GM21515 (cell line): ENCODE measurements around the gene PLIN3.
A peak's percentile ranks its signal among the peaks of the same experiment; 100 is the strongest.
"Not testable (repeated sequence)": the region's sequence is repeated elsewhere in the genome, so short reads cannot be mapped to it uniquely, and the experiment has no call there.

Experiments
- ATAC-seq: cut with Tn5 transposase; IDR thresholded peaks from one replicate; pipeline ENCODE4 v1.9.1; 2021; ENCODE audit not compliant: unreplicated experiment

PLIN3 gene

DNA sequence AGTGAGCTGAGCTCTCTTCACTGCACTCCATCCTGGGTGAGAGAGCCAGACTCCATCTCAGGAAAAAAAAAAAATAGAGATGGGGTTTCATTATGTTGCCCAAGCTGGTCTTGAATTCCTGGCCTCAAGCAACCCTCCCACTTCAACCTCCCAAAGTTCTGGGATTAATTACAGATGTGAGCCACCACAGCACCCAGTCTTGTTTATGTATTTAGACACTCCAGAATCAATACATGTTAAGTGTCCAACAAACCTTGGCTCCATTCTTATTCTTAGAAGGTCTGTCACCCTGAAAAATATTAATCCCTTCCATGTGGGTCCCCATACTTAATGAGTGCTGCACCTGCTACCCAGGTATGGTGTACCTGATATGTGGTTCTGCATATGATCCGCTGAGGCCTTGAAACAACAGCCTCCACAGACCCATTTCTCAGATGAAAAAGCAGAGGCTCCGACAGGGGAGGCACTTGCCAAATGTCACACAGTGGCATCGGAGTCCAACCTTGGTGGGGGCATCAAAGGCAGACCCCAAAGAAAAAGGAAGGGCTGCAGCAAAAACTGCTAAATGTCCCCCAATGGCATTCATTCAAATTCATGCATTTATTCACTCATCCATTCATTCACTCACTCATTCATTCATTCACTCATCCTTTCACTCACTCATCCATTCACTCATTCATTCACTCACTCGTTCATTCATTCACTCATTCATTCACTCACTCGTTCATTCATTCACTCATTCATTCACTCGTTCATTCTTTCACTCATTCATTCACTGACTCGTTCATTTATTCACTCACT is 52.6 kb downstream of the PLIN3 start:
- no peak for ATAC-seq

DNA sequence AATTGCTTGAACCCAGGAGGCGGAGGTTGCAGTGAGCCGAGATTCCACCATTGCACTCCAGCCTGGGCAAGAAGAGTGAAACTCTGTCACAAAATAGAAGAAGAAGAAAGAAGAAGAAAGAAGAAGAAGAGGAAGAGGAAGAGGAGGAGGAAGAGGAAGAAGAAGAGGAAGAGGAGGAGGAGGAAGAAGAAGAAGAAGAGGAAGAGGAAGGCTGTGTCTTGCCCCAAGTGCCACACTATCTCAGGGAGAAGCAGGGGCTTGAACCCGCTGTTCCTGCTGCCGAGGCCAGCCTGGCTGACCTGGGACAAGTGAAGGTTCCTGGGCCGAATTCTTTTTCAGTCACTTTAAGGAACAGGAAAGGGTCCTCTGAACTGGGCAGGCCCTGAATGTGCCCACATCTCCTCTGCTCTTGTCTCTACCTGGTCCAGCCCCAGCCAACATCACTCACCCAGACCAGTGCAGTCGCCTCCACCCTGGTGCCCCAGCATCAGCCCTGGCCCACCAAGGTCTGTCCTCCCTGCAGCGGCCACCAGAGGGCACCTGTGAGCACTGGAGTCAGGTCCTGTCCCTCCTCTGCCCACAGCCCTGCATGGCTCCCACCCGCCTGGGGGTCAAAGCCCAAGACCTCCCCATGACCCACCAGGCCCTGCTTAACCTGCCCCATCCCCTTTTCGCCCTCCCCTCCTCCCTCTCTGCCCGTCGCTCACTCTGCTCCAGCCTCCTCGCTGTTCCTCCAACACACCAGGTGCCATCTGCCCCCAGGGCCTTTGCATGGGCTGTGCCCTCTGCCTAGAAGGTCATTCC is 55.9 kb downstream of the PLIN3 start:
- ATAC-seq = no peak

DNA sequence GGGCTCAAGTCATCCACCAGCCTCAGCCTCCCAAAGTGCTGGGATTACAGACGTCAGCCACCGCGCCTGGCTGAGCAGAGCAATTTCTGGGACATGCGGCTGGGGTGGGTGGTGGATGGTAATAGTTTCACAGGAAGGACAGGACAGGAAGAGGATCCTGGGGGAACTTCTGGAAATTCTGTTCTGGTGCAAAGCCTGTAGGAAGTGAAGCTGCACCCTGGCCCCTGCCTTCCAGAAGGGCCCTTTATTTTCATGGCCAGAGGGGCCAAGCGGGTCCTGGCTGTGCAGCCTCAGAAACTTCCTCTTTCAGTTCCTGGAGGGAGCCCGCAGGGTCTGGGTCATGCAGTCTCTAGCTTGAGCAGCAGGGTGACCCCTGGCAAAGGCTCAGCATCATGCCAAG is 60.3 kb downstream of the PLIN3 start:
- no peak for ATAC-seq

DNA sequence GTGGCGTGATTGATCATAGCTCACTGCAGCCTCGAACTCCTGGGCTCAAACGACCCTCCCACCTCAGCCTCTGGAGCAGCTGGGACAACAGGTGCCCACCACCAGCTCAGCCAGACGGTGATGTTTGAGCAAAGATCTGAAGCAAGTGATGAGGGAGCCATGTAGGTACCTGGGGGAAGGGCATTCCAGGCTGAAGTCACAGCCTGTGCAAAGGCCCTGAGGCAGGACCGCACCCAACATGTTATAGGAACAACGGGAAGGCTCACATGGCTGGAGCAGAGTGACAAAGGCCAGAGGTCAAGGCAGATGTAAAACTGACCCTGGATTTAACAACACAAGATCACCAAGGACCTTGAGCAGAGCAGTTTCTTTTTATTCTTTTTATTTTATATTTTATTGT is 61.1 kb downstream of the PLIN3 start:
- ATAC-seq = no peak

DNA sequence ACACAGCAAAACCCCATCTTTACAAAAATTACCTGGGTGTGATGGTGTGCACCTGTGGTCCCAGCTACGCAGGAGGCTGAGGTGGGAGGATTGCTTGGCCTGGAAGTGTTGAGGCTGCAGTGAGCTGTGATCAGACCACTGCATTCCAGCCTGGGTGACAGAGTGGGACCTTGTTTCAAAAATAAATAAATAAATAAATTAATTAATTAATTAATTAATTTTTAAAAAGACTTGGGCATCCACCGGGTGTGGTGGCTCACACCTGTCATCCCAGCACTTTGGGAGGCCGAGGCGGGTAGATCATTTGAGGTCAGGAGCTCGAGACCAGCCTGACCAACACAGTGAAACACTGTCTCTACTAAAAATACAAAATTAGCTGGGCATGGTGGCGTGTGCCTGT is 62.3 kb downstream of the PLIN3 start:
- ATAC-seq = not testable (repeated sequence)

DNA sequence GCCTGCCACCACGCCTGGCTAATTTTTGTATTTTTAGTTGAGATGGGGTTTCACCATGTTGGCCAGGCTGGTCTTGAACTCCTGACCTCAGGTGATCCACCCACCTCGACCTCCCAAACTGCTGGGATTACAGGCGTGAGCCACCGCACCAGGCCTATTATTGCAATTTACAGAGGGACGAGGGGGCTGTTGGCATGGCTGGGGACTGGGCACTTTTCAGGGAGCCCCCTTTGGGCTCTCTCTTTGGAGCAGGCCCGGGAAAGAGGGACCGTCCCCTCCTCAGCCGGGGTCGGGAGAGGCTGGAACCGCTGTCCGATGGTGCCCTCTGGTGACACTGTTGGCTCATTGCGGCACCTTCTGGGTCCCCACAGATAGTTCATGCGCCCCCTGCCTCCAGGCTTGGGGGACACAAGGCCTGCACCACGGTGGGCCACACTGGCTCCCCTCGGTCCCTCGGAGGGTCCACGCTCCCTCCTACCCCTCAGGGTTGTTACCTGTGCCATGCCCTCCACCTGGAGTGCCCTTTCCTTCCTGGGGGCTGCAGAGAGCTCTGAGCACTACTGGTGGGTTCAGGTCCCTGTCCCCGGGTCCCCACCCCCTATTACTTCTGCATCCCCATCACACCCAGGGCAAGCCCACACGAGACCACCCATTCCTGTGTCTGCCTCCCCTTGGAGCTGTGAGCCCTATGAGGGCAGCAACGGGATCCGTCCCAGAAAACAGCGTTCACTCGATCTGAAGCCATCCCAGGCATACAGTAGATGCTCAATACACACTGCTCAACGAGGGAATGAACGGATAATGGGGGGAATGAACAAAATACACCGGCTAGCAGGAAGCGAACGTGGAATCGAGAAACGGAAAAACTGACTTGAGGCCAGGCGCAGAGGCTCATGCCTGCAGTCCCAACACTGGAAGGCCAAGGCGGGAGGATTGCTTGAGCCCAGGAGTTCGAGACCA is 63.5 kb downstream of the PLIN3 start:
- ATAC-seq = no peak

DNA sequence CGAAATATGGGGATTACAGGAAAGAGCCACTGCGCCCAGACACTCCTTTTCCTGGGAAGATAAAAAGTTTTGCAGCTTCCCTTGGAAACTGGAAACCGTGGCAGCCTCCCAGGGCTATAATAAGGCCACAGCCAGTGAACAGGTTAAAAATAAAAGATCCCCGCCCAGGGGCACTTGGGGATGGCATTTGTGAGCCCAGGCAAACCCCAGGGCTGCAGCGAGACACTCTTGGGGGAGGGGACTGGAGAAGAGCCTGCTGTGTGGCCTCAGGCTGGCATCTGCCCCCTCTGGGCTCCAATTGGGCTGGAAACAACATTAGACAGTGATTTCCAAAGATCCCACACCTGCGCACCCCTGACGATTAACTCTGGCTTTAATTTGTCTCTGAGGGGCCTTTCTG is 64.8 kb downstream of the PLIN3 start:
- ATAC-seq = no peak

DNA sequence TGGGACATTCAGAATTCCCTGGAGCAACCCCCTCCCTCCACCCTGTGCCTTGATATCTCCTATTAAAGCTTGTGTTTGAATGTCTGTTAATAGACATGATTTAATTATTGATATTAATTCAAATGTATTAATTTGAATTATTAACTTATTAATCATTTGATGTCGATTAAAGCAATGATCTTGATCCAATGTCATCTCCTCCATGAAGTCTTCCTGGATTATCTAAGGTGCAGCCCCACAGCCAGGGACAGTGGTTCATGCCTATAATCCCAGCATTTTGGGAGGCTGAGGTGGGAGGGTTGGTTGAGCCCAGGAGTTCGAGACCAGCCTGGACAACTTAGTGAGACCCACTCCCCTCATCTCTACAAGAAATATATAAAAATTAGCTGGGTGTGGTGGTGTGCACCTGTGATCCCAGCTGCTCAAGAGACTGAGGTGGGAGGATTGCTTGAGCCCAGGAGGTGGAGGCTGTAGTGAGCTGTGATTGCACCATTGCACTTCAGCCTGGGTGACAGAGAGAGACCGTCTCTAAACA is 66.3 kb downstream of the PLIN3 start:
- no peak for ATAC-seq

DNA sequence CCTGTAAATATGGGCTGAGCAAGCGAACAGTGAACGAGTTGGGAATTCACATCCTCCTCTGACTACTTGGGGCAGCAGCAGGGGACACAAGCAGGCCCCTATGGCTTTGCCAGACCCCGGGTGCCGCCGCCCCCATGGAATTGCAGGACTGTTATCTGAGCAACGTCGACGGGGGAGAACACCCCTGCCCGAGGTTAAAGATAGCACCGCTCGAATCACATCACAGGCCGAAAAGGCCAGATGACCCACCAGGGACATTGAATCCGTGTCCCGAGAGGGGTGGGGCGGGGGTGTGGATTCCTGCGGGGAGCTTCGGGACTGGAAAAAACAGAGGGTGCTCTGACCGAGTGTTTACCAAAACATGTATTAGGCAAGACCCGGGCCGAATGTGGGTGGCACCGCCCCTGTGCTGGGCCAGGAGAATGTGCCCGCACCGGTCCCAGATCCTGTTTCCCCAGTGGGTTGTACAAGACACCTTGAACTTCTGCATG is 66.8 kb downstream of the PLIN3 start:
- ATAC-seq = no peak

DNA sequence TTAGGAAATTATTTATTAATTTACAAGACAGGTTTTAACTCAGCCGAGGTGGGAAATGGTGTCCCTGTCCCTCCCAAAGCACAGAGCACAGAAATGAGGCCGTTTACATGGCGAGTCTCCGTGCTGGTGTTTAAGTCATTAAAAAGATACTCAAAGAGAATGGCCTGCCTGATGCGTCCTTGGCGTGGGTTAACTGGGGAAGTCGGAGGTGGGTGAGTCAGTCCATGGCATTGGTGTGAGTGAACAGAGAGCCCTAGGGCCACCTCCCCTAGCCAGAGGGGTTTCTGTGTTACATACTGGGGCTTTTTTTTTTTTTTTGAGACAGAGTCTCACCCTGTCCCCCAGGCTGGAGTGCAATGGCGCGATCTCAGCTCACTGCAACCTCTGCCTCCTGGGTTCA is 72.1 kb downstream of the PLIN3 start:
- ATAC-seq = no peak

DNA sequence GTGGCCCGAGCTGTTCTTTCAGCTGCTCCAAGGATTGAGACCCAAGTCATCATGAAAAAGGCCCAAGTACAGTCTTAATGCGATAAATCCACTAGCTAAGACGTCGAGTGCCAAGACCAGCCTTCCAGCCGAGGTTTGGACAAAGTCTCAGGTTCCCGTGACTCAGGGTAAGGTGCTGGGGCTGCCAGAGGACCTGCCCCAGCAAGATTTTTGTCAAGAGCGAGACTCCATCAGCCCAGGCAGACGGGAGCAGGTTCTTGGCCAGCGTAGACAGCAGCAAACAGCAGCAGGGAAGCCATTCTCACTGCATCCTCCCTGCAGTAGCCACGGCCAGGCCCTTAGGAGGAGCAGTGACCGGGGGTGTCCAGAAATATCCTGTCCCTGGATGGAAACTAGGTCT is 72.5 kb downstream of the PLIN3 start:
- no peak for ATAC-seq

DNA sequence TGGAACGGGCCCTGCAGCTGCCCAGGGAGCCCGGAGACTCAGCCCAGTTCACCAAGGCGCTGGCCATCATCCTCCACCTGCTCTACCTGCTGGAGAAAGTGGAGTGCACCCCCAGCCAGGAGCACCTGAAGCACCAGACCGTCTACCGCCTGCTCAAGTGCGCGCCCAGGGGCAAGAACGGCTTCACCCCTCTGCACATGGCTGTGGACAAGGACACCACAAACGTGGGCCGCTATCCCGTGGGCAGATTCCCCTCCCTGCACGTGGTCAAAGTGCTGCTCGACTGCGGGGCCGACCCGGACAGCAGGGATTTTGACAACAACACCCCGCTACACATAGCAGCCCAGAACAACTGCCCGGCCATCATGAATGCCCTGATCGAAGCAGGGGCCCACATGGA is 74.2 kb downstream of the PLIN3 start:
- ATAC-seq = not testable (repeated sequence)

DNA sequence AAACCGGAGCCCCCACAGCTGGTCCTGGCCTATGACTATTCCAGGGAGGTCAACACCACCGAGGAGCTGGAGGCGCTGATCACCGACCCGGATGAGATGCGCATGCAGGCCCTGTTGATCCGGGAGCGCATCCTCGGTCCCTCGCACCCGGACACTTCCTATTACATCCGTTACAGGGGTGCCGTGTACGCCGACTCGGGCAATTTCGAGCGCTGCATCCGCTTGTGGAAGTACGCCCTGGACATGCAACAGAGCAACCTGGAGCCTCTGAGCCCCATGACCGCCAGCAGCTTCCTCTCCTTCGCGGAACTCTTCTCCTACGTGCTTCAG is 74.6 kb downstream of the PLIN3 start:
- not testable (repeated sequence) for ATAC-seq

DNA sequence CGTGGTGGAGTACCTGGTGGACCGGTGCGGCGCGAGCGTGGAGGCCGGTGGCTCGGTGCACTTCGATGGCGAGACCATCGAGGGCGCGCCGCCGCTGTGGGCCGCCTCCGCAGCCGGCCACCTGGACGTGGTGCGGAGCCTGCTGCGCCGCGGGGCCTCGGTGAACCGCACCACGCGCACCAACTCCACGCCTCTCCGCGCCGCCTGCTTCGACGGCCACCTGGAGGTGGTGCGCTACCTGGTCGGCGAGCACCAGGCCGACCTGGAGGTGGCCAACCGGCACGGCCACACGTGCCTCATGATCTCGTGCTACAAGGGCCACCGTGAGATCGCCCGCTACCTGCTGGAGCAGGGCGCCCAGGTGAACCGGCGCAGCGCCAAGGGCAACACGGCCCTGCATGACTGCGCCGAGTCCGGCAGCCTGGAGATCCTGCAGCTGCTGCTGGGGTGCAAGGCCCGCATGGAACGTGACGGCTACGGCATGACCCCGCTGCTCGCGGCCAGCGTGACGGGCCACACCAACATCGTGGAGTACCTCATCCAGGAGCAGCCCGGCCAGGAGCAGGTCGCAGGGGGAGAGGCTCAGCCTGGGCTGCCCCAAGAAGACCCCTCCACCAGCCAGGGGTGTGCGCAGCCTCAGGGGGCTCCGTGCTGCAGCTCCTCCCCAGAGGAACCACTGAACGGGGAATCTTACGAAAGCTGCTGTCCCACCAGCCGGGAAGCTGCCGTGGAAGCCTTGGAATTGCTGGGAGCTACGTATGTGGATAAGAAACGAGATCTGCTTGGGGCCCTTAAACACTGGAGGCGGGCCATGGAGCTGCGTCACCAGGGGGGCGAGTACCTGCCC is 75.2 kb downstream of the PLIN3 start:
- ATAC-seq = not testable (repeated sequence)

DNA sequence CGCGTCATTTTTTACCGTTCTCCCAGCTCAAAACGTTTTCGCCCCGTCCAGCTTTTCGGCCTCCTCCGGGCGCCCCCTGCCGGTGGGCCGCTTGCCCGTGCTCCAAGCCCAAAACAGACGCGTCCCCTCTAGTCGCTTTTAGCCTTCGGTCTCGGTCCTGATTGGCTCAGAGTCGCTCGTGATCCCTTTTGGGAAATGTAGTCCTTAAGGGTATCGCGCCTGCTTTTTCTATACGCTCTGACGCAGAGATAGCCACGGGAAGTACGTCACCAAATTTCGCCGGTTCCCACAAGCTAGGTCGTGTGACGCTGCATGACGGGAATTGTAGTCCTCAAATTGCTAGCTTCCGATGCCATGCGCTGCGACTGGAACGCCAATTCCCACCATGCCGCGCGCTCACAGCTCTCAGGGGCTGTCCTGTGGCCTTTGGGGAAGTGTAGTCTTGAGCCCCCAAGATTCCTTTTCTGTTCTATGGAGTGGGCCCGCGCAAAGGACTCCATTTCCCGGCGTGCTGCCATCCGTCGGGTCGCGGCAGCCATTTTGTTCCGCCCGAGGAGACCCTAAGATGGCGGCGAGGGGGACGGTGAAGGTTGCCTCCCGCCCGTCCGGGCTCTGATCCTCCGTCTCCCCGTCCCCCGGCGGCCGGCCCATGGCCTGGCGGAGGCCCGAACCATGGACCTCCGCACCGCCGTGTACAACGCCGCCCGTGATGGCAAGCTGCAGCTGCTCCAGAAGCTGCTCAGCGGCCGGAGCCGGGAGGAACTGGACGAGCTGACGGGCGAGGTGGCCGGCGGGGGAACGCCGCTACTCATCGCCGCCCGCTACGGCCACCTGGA is 76.1 kb downstream of the PLIN3 start, which contains the start of gene FEM1A:
Gene FEM1A, plus strand, starts transcription at position 552 of the 836 bp plus-strand sequence. Its CDS starts 121 bp downstream, at position 673.
- ATAC-seq = peak; percentile 92
